ENCODE measurements around the gene NCBP1.

Gene NCBP1

GRCh38 chr9:97623946-97624345, 9.7 kb upstream of the NCBP1 start:
- Histone ChIP-seq H3K36me3 (peaks cover 4% of the 10 kb centered on the region), H3K4me1 (ENCODE audit: control insufficient read depth in 1 of 2, insufficient read depth in 1 of 2, low read depth in 1 of 2, low read length in 1 of 2) (no peaks in the 10 kb centered on the region), H3K4me3 (ENCODE audit: low read depth in 1 of 2, low read length in 1 of 2) (no peak overlapping the region), H3K27ac (no peak overlapping the region), H3K9me3 (no peaks in the 10 kb centered on the region), H3K27me3 (no peaks in the 10 kb centered on the region)
- no peak for TF ChIP-seq CTCF (IDR thresholded peaks at IDR 0.05)

DNA sequence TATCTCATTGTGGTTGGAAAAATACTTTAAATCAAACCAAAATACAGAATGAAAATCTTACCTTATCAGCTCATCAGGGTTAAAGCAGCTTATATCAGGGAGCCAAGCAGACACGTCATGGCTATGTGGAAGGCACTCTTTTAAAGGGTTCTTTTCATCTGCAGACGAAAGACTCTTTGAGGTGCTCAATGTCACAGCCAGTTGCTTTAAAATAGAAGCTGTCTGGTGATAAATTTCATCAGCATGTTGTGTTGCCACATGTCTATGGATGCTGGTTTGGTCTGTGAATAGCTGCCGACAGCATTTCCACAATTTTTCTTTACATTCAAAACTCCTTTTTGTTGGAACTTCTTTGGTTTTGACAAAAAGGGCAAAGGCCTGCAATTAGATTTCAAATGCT, 8.0 kb upstream of the NCBP1 start:
- TF ChIP-seq CTCF (IDR thresholded peaks at IDR 0.05): no peak
- no peaks in the 10 kb centered on the region for H3K4me1 ChIP-seq (ENCODE audit: control insufficient read depth in 1 of 2, insufficient read depth in 1 of 2, low read depth in 1 of 2, low read length in 1 of 2)
- H3K36me3 ChIP-seq: peaks cover 4% of the 10 kb centered on the region
- no peak overlapping the region for H3K4me3 ChIP-seq (ENCODE audit: low read depth in 1 of 2, low read length in 1 of 2)
- no peak overlapping the region for H3K27ac ChIP-seq
- no peaks in the 10 kb centered on the region for H3K27me3 ChIP-seq
- H3K9me3 ChIP-seq: no peaks in the 10 kb centered on the region

GRCh38 chr9:97627624-97628023, 6.0 kb upstream of the NCBP1 start:
- TF ChIP-seq CTCF (IDR thresholded peaks at IDR 0.05): no peak
- no peak overlapping the region for H3K4me3 ChIP-seq (ENCODE audit: low read depth in 1 of 2, low read length in 1 of 2)

DNA sequence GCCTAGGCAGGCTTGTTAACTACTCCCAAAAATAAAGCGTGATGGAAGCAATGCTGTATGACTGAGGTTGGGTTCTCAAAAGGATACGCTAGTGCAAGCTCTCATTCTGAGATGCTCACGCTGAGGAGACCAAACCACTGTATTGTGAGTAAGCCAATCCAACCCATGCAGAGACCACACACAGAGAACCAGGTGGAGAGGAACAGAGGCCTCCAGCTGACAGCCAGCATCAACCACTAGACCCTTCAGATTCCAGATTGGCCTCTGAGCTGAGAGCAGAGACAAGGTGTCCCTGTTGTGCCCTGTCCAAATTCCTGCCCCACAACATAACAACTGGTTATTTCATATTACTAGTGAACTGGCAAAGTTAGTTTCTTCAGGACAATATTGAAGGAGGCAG, 5.0 kb upstream of the NCBP1 start:
- Histone ChIP-seq H3K27me3 (no peaks in the 10 kb centered on the region), H3K27ac (no peak overlapping the region), H3K9me3 (no peaks in the 10 kb centered on the region), H3K4me3 (ENCODE audit: low read depth in 1 of 2, low read length in 1 of 2) (no peak overlapping the region), H3K4me1 (ENCODE audit: control insufficient read depth in 1 of 2, insufficient read depth in 1 of 2, low read depth in 1 of 2, low read length in 1 of 2) (peaks cover 11 to 12% of the 10 kb centered on the region in 2 experiments), H3K36me3 (peaks cover 4% of the 10 kb centered on the region)
- no peak for TF ChIP-seq CTCF (IDR thresholded peaks at IDR 0.05)

More at GRCh38 chr9:97627624-97628023, 6.0 kb upstream of the NCBP1 start:
- Histone ChIP-seq H3K27ac (no peak overlapping the region), H3K9me3 (no peaks in the 10 kb centered on the region), H3K27me3 (no peaks in the 10 kb centered on the region), H3K4me1 (ENCODE audit: control insufficient read depth in 1 of 2, insufficient read depth in 1 of 2, low read depth in 1 of 2, low read length in 1 of 2) (peaks cover 8 to 9% of the 10 kb centered on the region in 2 experiments), H3K36me3 (peaks cover 4% of the 10 kb centered on the region)

GRCh38 chr9:97629156-97629555, 4.5 kb upstream of the NCBP1 start:
- no peaks in the 10 kb centered on the region for H3K9me3 ChIP-seq
- H3K27me3 ChIP-seq: no peaks in the 10 kb centered on the region
- TF ChIP-seq CTCF (IDR thresholded peaks at IDR 0.05): no peak
- peaks cover 4% of the 10 kb centered on the region for H3K36me3 ChIP-seq
- H3K4me1 ChIP-seq (ENCODE audit: control insufficient read depth in 1 of 2, insufficient read depth in 1 of 2, low read depth in 1 of 2, low read length in 1 of 2): peaks cover 15 to 16% of the 10 kb centered on the region in 2 experiments
- H3K27ac ChIP-seq: no peak overlapping the region
- H3K4me3 ChIP-seq (ENCODE audit: low read depth in 1 of 2, low read length in 1 of 2): no peak overlapping the region

DNA sequence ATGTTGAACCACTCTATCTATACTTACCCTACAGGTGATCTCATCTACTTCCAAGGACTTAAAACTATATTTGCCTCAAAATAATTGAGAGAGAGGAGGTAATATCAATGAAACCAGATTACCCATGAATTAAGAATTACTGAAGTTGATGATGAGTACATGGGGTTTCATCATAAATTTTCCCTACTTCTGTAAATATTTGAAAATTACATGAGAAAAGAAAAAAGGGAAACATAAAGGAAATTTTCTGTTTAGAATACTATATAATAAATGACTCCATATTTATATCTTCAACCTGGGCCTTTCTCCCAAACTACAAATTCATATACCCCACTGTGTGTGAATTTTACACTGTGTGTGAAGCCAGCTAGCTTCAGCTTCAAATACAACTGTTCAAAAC, 3.0 kb upstream of the NCBP1 start:
- H3K9me3 ChIP-seq: no peaks in the 10 kb centered on the region
- no peaks in the 10 kb centered on the region for H3K27me3 ChIP-seq
- no peak overlapping the region for H3K27ac ChIP-seq
- peaks cover under 1% of the 10 kb centered on the region for H3K36me3 ChIP-seq
- TF ChIP-seq CTCF (IDR thresholded peaks at IDR 0.05): no peak
- H3K4me3 ChIP-seq (ENCODE audit: low read depth in 1 of 2, low read length in 1 of 2): no peak overlapping the region
- peaks cover 26 to 27% of the 10 kb centered on the region in 2 experiments for H3K4me1 ChIP-seq (ENCODE audit: control insufficient read depth in 1 of 2, insufficient read depth in 1 of 2, low read depth in 1 of 2, low read length in 1 of 2)
